SK-N-SH (cell line): ENCODE measurements around the gene OPTC. TPM values are rescaled to one million over a fixed set of nuclear protein-coding genes. Genes with fewer than 3 reads are reported as not detected.
A peak's percentile ranks its signal among the peaks of the same experiment; 100 is the strongest.

Experiments used
- CTCF ChIA-PET: fragments of 300-600, 350-600 bp; formaldehyde crosslinking; extraction: SDS; loops from one replicate; lab custom pipeline; 2021; lab: Yijun Ruan, JAX
- POLR2A ChIA-PET: fragments of 350-600 bp; sonication (Branson Sonifier 250); formaldehyde crosslinking; extraction: SDS; loops from one replicate; lab custom pipeline; 2020; ENCODE audit warnings: antibody characterized with exemption, inconsistent platforms; lab: Yijun Ruan, JAX
- DNase-seq: peaks from one replicate; pipeline ENCODE4 v3.0.0; 2012
- H2AFZ ChIP-seq: fragments of 200-600 bp; sonication (generic); 2 replicates; pipeline ENCODE4 v1.8.1; 2016; ENCODE audit warnings: antibody characterized with exemption, mild to moderate bottlenecking, low read depth
- H3F3A ChIP-seq: fragments of 200-600 bp; sonication (generic); replicated peaks from 2 replicates; pipeline ENCODE3; 2016; ENCODE audit warnings: antibody characterized with exemption, mild to moderate bottlenecking; ENCODE audit not compliant: insufficient read depth
- H3K27ac ChIP-seq, 2 experiments: fragments of 200-500 bp in 1 of 2; fragments of 200-600 bp in 1 of 2; sonication (Bioruptor generic) in 1 of 2; sonication (generic), shearing (Covaris generic) in 1 of 2; 2 replicates each; pipeline versions ENCODE4 v1.5.1 to v1.6.1; 2014 to 2016; ENCODE audit warnings: low read depth in 2 of 2, inconsistent platforms in 1 of 2, low read length in 1 of 2, mild to moderate bottlenecking in 1 of 2, mixed read lengths in 1 of 2
- H3K27me3 ChIP-seq: fragments of 200-600 bp; sonication (generic), shearing (Covaris generic); 2 replicates; pipeline ENCODE4 v1.6.1; 2016; ENCODE audit warnings: mixed run types; ENCODE audit not compliant: insufficient read depth
- H3K36me3 ChIP-seq, 2 experiments: fragments of 200-500 bp in 1 of 2; fragments of 200-600 bp in 1 of 2; sonication (Bioruptor generic) in 1 of 2; sonication (generic) in 1 of 2; replicated peaks in 1 of 2; 2 replicates each; pipeline versions ENCODE3 to v1.5.1; 2014 to 2016; ENCODE audit warnings: low read length in 1 of 2, mild to moderate bottlenecking in 1 of 2; ENCODE audit not compliant: insufficient read depth in 2 of 2, control insufficient read depth in 1 of 2
- H3K4me1 ChIP-seq, 2 experiments: fragments of 200-500 bp in 1 of 2; fragments of 200-600 bp in 1 of 2; sonication (Bioruptor generic) in 1 of 2; sonication (generic), shearing (Covaris generic) in 1 of 2; 2 replicates each; pipeline versions ENCODE4 v1.5.1 to v1.6.1; 2014 to 2016; ENCODE audit warnings: low read depth in 1 of 2, low read length in 1 of 2, mixed run types in 1 of 2; ENCODE audit not compliant: insufficient read depth in 2 of 2, control insufficient read depth in 1 of 2
- H3K4me2 ChIP-seq: fragments of 200-600 bp; sonication (generic), shearing (Covaris generic); 2 replicates; pipeline ENCODE4 v1.6.1; 2017; ENCODE audit warnings: mixed run types
- H3K4me3 ChIP-seq, 2 experiments: fragments of 200-500 bp in 1 of 2; fragments of 200-600 bp in 1 of 2; sonication (Bioruptor generic) in 1 of 2; sonication (generic), shearing (Covaris generic) in 1 of 2; 2 replicates each; pipeline versions ENCODE4 v1.5.1 to v1.8.1; 2014 to 2016; ENCODE audit warnings: low read depth in 2 of 2, inconsistent platforms in 1 of 2, low read length in 1 of 2, mild to moderate bottlenecking in 1 of 2, mixed read lengths in 1 of 2, moderate library complexity in 1 of 2
- H3K79me2 ChIP-seq: fragments of 200-600 bp; sonication (generic); 2 replicates; pipeline ENCODE4 v1.8.1; 2017; ENCODE audit warnings: mild to moderate bottlenecking; ENCODE audit not compliant: insufficient read depth
- H3K9ac ChIP-seq: fragments of 200-600 bp; sonication (generic); 2 replicates; pipeline ENCODE4 v1.6.1; 2017; ENCODE audit warnings: mixed run types
- H3K9me2 ChIP-seq: fragments of 200-600 bp; sonication (generic); 2 replicates; pipeline ENCODE4 v1.6.1; 2017; ENCODE audit warnings: mixed run types
- H3K9me3 ChIP-seq: fragments of 200-600 bp; sonication (generic); 2 replicates; pipeline ENCODE4 v1.6.1; 2017; ENCODE audit warnings: mixed run types, mild to moderate bottlenecking, moderate library complexity
- H4K20me1 ChIP-seq: fragments of 200-600 bp; sonication (generic); 2 replicates; pipeline ENCODE4 v1.6.1; 2017; ENCODE audit warnings: mild to moderate bottlenecking, mixed run types; ENCODE audit not compliant: insufficient read depth
- CTCF ChIP-seq: fragments of 200-600 bp; sonication (generic); IDR thresholded peaks from 2 replicates; pipeline ENCODE4 v1.6.1; 2017; ENCODE audit warnings: antibody characterized with exemption, mild to moderate bottlenecking, moderate library complexity
- ELF1 ChIP-seq: IDR thresholded peaks from 2 replicates; pipeline ENCODE4 v1.4.0; 2012
- EP300 ChIP-seq, 2 experiments: IDR thresholded peaks; 2 replicates each; pipeline versions ENCODE4 v1.4.0 to v1.6.1; 2012; ENCODE audit warnings: borderline replicate concordance in 1 of 2, low read depth in 1 of 2, low read length in 1 of 2
- FOSL2 ChIP-seq: IDR thresholded peaks from 2 replicates; pipeline ENCODE4 v1.4.0; 2012; ENCODE audit warnings: low read depth, mild to moderate bottlenecking, moderate library complexity, borderline replicate concordance
- FOXJ3 ChIP-seq: sonication (generic); formaldehyde crosslinking; IDR thresholded peaks from 2 replicates; pipeline ENCODE4 v1.5.1; 2020; ENCODE audit warnings: mild to moderate bottlenecking, missing genetic modification reagents
- FOXM1 ChIP-seq: IDR thresholded peaks from 2 replicates; pipeline ENCODE4 v1.4.0; 2012; ENCODE audit warnings: low read depth, mild to moderate bottlenecking
- GABPA ChIP-seq: IDR thresholded peaks from 2 replicates; pipeline ENCODE4 v1.4.0; 2012; ENCODE audit warnings: low read depth, mild to moderate bottlenecking
- IRF3 ChIP-seq: fragments of 150-350 bp; IDR thresholded peaks from 2 replicates; pipeline ENCODE4 v1.6.1; 2016; ENCODE audit warnings: mild to moderate bottlenecking, low read depth, low read length
- JUND ChIP-seq: IDR thresholded peaks from 2 replicates; pipeline ENCODE4 v1.4.0; 2012
- MAX ChIP-seq: IDR thresholded peaks from 2 replicates; pipeline ENCODE4 v1.4.0; 2012; ENCODE audit warnings: low read depth
- MEF2A ChIP-seq: IDR thresholded peaks from 2 replicates; pipeline ENCODE4 v1.4.0; 2012; ENCODE audit warnings: low read depth, borderline replicate concordance
- MXI1 ChIP-seq: IDR thresholded peaks from 2 replicates; pipeline ENCODE4 v1.6.1; 2012; ENCODE audit warnings: mild to moderate bottlenecking, low read depth, low read length, improper control_type of control experiment
- NFIC ChIP-seq: IDR thresholded peaks from 2 replicates; pipeline ENCODE4 v1.4.0; 2012; ENCODE audit warnings: borderline replicate concordance
- NRF1 ChIP-seq: IDR thresholded peaks from 2 replicates; pipeline ENCODE4 v1.6.1; 2012; ENCODE audit warnings: low read depth, mild to moderate bottlenecking, low read length
- PBX3 ChIP-seq: IDR thresholded peaks from 2 replicates; pipeline ENCODE4; 2012
- POLR2AphosphoS5 ChIP-seq: IDR thresholded peaks from 2 replicates; pipeline ENCODE4 v1.6.1; 2012; ENCODE audit warnings: low read depth, low read length
- RCOR1 ChIP-seq: fragments of 150-350 bp; IDR thresholded peaks from 2 replicates; pipeline ENCODE4 v1.6.1; 2017; ENCODE audit warnings: antibody characterized with exemption, low read length
- REST ChIP-seq: IDR thresholded peaks from 2 replicates; pipeline ENCODE4 v1.6.1; 2012; ENCODE audit warnings: mild to moderate bottlenecking, low read depth, low read length, moderate library complexity
- SMC3 ChIP-seq: IDR thresholded peaks from 2 replicates; pipeline ENCODE4 v1.6.1; 2012; ENCODE audit warnings: low read depth, low read length, improper control_type of control experiment
- TAF1 ChIP-seq: IDR thresholded peaks from 2 replicates; pipeline ENCODE4 v1.6.1; 2012; ENCODE audit warnings: low read depth, mild to moderate bottlenecking, low read length, moderate library complexity, borderline replicate concordance
- TCF12 ChIP-seq: IDR thresholded peaks from 2 replicates; pipeline ENCODE4 v1.4.0; 2012
- TEAD4 ChIP-seq: IDR thresholded peaks from 2 replicates; pipeline ENCODE4 v1.4.0; 2012; ENCODE audit warnings: mild to moderate bottlenecking, borderline replicate concordance; ENCODE audit not compliant: insufficient read depth
- USF2 ChIP-seq: fragments of 150-350 bp; IDR thresholded peaks from 2 replicates; pipeline ENCODE4 v1.6.1; 2017; ENCODE audit warnings: antibody characterized with exemption, low read length, low read depth, borderline replicate concordance
- YY1 ChIP-seq: IDR thresholded peaks from 2 replicates; pipeline ENCODE4 v1.4.0; 2012; ENCODE audit warnings: low read depth, mild to moderate bottlenecking
- WGBS: methylation state at CpG from one replicate; pipeline ENCODE4 v1.1.6; 2017; ENCODE audit warnings: low lambda C conversion rate; 5-methylcytosine and 5-hydroxymethylcytosine counted together
- polyA plus RNA-seq, 3 experiments: library from polyadenylated mRNA; depleted of rRNA; stranded (reverse); fragments of >200 nt; gene quantifications; 2 replicates each; pipeline ENCODE4 v1.2.3, GENCODE V29; 2012

Gene OPTC
- polyA plus RNA-seq, 1 of the 3 experiments (the other 2 are of a cell fraction), result not detected

GRCh38 chr1:203534526-203534925 is 40.6 kb downstream of the OPTC start (continued):
- TF ChIP-seq IRF3 (no peak), RCOR1 (no peak), FOSL2 (peak; percentile 99), NRF1 (no peak), PBX3 (peak; percentile 99), POLR2AphosphoS5 (peak; percentile 97), FOXM1 (peak; percentile 97), NFIC (peak; percentile 100), EP300 (IDR thresholded peaks at IDR 0.05; ENCODE audit: borderline replicate concordance in 1 of 2, low read depth in 1 of 2, low read length in 1 of 2) (peak; percentile 77 to 100), SMC3 (no peak), TEAD4 (peak; percentile 95), TCF12 (peak; percentile 100), ELF1 (no peak; the same call in 1 of the 2 replicates), JUND (peak; percentile 100), GABPA (0 out of 2 replicates have a peak, but pooled peaks have one; percentile 30), YY1 (peak; percentile 79; the same call in 1 of the 2 replicates), MEF2A (peak; percentile 79), FOXJ3 (CRISPR knock-in tag) (no peak), TAF1 (peak; percentile 43; the same call in 1 of the 2 replicates)

- Histone ChIP-seq H3K79me2 (no peaks in the 10 kb centered on the region), H3K4me3 (no peak overlapping the region), H4K20me1 (no peaks in the 10 kb centered on the region), H2AFZ (no peak overlapping the region), H3K36me3 (no peaks in the 10 kb centered on the region), H3K27me3 (no peaks in the 10 kb centered on the region), H3K4me1 (peaks cover 4 to 38% of the 10 kb centered on the region in 2 experiments), H3K9me2 (no peaks in the 10 kb centered on the region), H3F3A (peaks cover 39% of the 10 kb centered on the region), H3K27ac (peak overlapping the region; percentile 60 to 95; a peak in 3 of 4 replicates), H3K9me3 (no peaks in the 10 kb centered on the region), H3K9ac (peak overlapping the region; percentile 2; the same call in 1 of the 2 replicates), H3K4me2 (peak overlapping the region; percentile 50)
- ChIA-PET POLR2A (no interaction called here), CTCF (interaction anchor here (1.1 kb wide), 1 partner anchor 32 kb away, joined by 3 read pairs; no protein-coding TSS in a partner anchor)
- no peak for DNase-seq
- WGBS, result 55% methylated on average over 2 of the region's 2 CpGs
- no peak for TF ChIP-seq USF2
- no peak for TF ChIP-seq REST
- TF ChIP-seq MAX, result no peak
- TF ChIP-seq PBX3, result peak; percentile 69
- TF ChIP-seq JUND, result peak; percentile 60
- no peak for TF ChIP-seq CTCF
- TF ChIP-seq MXI1, result no peak
- TF ChIP-seq ELF1, result no peak
Observed at GRCh38 chr1:203536575-203536974, 42.6 kb downstream of the OPTC start.
